ENCODE results near the gene OR1L8.
"Not testable (repeated sequence)": the region's sequence is repeated elsewhere in the genome, so short reads cannot be mapped to it uniquely, and the experiment has no call there.

Gene OR1L8, protein sequence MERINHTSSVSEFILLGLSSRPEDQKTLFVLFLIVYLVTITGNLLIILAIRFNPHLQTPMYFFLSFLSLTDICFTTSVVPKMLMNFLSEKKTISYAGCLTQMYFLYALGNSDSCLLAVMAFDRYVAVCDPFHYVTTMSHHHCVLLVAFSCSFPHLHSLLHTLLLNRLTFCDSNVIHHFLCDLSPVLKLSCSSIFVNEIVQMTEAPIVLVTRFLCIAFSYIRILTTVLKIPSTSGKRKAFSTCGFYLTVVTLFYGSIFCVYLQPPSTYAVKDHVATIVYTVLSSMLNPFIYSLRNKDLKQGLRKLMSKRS

GRCh38 chr9:122583284-122583683 is at the start of gene OR1L8:
OR1L8 (minus strand) TSS chr9:122583384; CDS start chr9:122568477, 14,907 bp downstream.
- H3K4me1 Mint-ChIP-seq (ENCODE audit: low read depth); H3K9me3 Mint-ChIP-seq; H3K4me3 Mint-ChIP-seq; H3K27me3 Mint-ChIP-seq (ENCODE audit: low read depth); H3K27ac Mint-ChIP-seq; H3K36me3 Mint-ChIP-seq (ENCODE audit: low read depth): not testable (repeated sequence)

- Mint-ChIP-seq H3K9me3 (no peaks in the 10 kb centered on the region), H3K4me3 (no peak overlapping the region), H3K27me3 (ENCODE audit: low read depth) (no peaks in the 10 kb centered on the region), H3K4me1 (ENCODE audit: low read depth) (no peaks in the 10 kb centered on the region), H3K27ac (no peak overlapping the region), H3K36me3 (ENCODE audit: low read depth) (no peaks in the 10 kb centered on the region)
Measured at GRCh38 chr9:122619996-122620395, 36.8 kb upstream of the OR1L8 start.

GRCh38 chr9:122614362-122614761 is 31.2 kb upstream of the OR1L8 start, which contains the start of gene OR1Q1:
OR1Q1 (plus strand) TSS chr9:122614738; CDS start chr9:122614738, 0 bp downstream.
- H3K4me3 Mint-ChIP-seq, result no peak within 1 kb of the TSS

GRCh38 chr9:122609804-122610203 is 26.6 kb upstream of the OR1L8 start:
- Mint-ChIP-seq H3K27ac (no peak overlapping the region), H3K27me3 (ENCODE audit: low read depth) (no peaks in the 10 kb centered on the region), H3K9me3 (no peaks in the 10 kb centered on the region), H3K4me3 (no peak overlapping the region), H3K4me1 (ENCODE audit: low read depth) (no peaks in the 10 kb centered on the region), H3K36me3 (ENCODE audit: low read depth) (no peaks in the 10 kb centered on the region)

More at GRCh38 chr9:122614362-122614761, 31.2 kb upstream of the OR1L8 start, which contains the start of gene OR1Q1:
- H3K9me3 Mint-ChIP-seq, result no peaks in the 10 kb centered on the region
- no peaks in the 10 kb centered on the region for H3K27me3 Mint-ChIP-seq (ENCODE audit: low read depth)
- H3K27ac Mint-ChIP-seq, result no peak within 1 kb of the TSS
- H3K36me3 Mint-ChIP-seq (ENCODE audit: low read depth), result no peaks in the 10 kb centered on the region
- H3K4me1 Mint-ChIP-seq (ENCODE audit: low read depth), result no peaks in the 10 kb centered on the region

GRCh38 chr9:122606587-122606986 is 23.4 kb upstream of the OR1L8 start:
- Mint-ChIP-seq H3K27ac (no peak overlapping the region), H3K36me3 (ENCODE audit: low read depth) (no peaks in the 10 kb centered on the region), H3K4me3 (no peak overlapping the region), H3K4me1 (ENCODE audit: low read depth) (no peaks in the 10 kb centered on the region), H3K9me3 (no peaks in the 10 kb centered on the region), H3K27me3 (ENCODE audit: low read depth) (no peaks in the 10 kb centered on the region)

DNA sequence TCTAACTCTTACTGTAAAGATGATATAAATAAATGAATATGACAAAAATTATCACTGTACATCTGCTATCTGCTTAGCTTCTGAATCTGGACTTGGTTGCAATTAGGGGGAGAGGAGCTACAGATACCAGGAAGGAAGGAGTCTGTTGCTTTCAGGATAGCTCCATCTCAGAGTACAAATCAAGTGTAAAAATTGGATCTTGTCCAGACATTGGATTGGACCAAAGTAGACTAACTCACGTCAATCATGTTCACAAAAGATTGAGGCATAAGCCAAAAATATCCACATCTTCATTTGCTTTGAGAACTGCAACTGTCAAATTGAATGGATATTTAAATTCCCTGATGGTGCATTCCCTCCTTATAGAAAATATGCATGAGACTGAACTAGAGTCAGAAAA is 22.5 kb upstream of the OR1L8 start:
- Mint-ChIP-seq H3K4me3 (no peak overlapping the region), H3K36me3 (ENCODE audit: low read depth) (no peaks in the 10 kb centered on the region), H3K27ac (no peak overlapping the region), H3K9me3 (peaks cover 7% of the 10 kb centered on the region), H3K4me1 (ENCODE audit: low read depth) (no peaks in the 10 kb centered on the region), H3K27me3 (ENCODE audit: low read depth) (no peaks in the 10 kb centered on the region)

- no peak overlapping the region for H3K4me3 Mint-ChIP-seq
- no peaks in the 10 kb centered on the region for H3K9me3 Mint-ChIP-seq
- H3K27me3 Mint-ChIP-seq (ENCODE audit: low read depth), result peaks cover 6% of the 10 kb centered on the region
- H3K36me3 Mint-ChIP-seq (ENCODE audit: low read depth), result no peaks in the 10 kb centered on the region
- no peaks in the 10 kb centered on the region for H3K4me1 Mint-ChIP-seq (ENCODE audit: low read depth)
- no peak overlapping the region for H3K27ac Mint-ChIP-seq
Measured at GRCh38 chr9:122580360-122580759, 2.8 kb downstream of the OR1L8 start.

DNA sequence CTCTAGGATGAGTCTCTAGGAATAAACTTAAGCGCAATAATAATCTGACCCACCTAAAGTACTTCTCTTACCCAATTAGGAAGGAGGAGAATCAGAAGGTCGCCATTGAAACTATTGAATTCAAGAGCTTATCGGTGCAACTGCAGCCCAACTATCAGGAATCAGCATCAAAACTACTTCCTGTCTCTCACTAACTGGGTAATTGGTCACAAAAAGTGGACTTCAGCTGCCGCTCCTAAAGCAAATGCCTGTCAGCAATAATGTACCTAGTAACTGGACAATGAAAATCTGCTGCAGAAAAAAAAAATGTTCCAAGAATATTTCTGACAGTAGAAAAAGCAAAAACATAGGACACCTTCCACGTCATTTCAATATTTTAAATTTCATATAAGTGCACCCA is 3.3 kb downstream of the OR1L8 start:
- H3K27me3 Mint-ChIP-seq (ENCODE audit: low read depth), result peaks cover 3% of the 10 kb centered on the region
- no peak overlapping the region for H3K27ac Mint-ChIP-seq
- H3K4me3 Mint-ChIP-seq, result no peak overlapping the region
- no peaks in the 10 kb centered on the region for H3K9me3 Mint-ChIP-seq
- no peaks in the 10 kb centered on the region for H3K4me1 Mint-ChIP-seq (ENCODE audit: low read depth)
- H3K36me3 Mint-ChIP-seq (ENCODE audit: low read depth), result no peaks in the 10 kb centered on the region

DNA sequence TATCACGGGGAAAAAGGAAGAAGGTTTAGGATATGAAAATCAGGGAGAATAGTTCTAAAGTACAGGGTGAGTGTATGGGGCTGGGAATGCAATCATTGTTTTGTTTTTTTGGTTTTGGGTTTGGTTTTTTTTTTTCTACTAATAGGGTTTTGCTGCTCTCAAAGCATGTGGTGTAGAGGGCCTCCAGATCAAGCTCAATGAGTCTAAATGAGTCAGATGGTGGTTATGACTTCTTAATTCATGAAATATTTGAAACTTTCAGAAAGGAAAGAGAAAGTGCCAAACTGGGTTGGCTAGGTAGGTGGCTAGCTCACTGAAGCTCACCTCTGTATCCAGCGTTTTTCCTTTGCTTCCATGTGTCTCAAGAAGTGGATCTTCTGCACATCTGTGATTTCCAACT is 10.7 kb downstream of the OR1L8 start:
- Mint-ChIP-seq H3K27me3 (ENCODE audit: low read depth) (no peaks in the 10 kb centered on the region), H3K4me3 (no peak overlapping the region), H3K9me3 (no peaks in the 10 kb centered on the region), H3K4me1 (ENCODE audit: low read depth) (no peaks in the 10 kb centered on the region), H3K27ac (no peak overlapping the region), H3K36me3 (ENCODE audit: low read depth) (no peaks in the 10 kb centered on the region)

DNA sequence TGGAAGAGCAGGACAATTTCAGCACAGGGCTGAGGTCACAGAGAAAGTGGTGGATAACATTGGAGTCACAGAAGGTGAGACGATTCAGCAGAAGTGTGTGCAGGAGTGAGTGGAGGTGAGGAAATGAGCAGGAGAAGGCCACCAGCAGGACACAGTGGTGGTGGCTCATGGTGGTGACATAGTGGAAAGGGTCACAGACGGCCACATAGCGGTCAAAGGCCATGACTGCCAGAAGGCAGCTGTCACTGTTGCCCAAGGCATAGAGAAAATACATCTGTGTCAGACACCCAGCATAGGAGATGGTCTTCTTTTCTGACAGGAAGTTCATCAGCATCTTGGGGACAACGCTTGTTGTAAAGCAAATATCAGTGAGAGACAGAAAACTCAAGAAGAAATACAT is 15.3 kb downstream of the OR1L8 start:
- peaks cover 2% of the 10 kb centered on the region for H3K4me1 Mint-ChIP-seq (ENCODE audit: low read depth)
- H3K27me3 Mint-ChIP-seq (ENCODE audit: low read depth), result no peaks in the 10 kb centered on the region
- H3K27ac Mint-ChIP-seq, result no peak overlapping the region
- H3K9me3 Mint-ChIP-seq, result peaks cover 8% of the 10 kb centered on the region
- no peaks in the 10 kb centered on the region for H3K36me3 Mint-ChIP-seq (ENCODE audit: low read depth)
- H3K4me3 Mint-ChIP-seq, result no peak overlapping the region

GRCh38 chr9:122562134-122562760 is 20.9 kb downstream of the OR1L8 start:
- Mint-ChIP-seq H3K9me3 (peaks cover 24% of the 10 kb centered on the region), H3K4me3 (no peak overlapping the region), H3K27ac (no peak overlapping the region), H3K36me3 (ENCODE audit: low read depth) (no peaks in the 10 kb centered on the region), H3K27me3 (ENCODE audit: low read depth) (peaks cover 8% of the 10 kb centered on the region), H3K4me1 (ENCODE audit: low read depth) (peaks cover 8% of the 10 kb centered on the region)

- peaks cover 8% of the 10 kb centered on the region for H3K4me1 Mint-ChIP-seq (ENCODE audit: low read depth)
- H3K27ac Mint-ChIP-seq, result no peak overlapping the region
- H3K9me3 Mint-ChIP-seq, result peaks cover 24% of the 10 kb centered on the region
- no peak overlapping the region for H3K4me3 Mint-ChIP-seq
- H3K27me3 Mint-ChIP-seq (ENCODE audit: low read depth), result peaks cover 8% of the 10 kb centered on the region
- H3K36me3 Mint-ChIP-seq (ENCODE audit: low read depth), result no peaks in the 10 kb centered on the region
Measured at GRCh38 chr9:122561446-122561845, 21.7 kb downstream of the OR1L8 start.

DNA sequence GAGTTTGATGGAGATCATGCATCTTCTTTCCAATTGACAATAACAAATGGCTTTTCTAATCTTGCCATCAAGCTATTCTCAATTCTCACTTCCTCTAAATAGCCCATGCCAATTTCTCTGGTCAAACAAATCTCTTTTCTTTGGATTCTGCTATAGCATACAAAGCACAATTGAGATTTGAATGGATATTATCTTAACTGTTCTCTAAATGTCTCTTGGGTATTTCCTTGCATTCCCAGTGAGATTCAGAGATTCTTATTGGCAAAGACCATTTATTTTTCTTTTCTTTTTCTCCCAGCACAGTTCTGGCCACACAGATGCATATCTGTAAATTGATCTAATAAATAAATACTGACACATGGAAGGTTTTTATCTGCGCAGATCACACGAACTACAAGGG is 30.4 kb downstream of the OR1L8 start, which contains the start of gene OR1N2:
OR1N2 (plus strand) TSS at position 301 of the 400 bp plus-strand sequence. CDS start 100 bp downstream, outside the sequence.
- Mint-ChIP-seq H3K36me3 (ENCODE audit: low read depth) (no peaks in the 10 kb centered on the region), H3K4me1 (ENCODE audit: low read depth) (no peaks in the 10 kb centered on the region), H3K4me3 (no peak within 1 kb of the TSS), H3K27me3 (ENCODE audit: low read depth) (peaks cover 11% of the 10 kb centered on the region), H3K27ac (no peak within 1 kb of the TSS), H3K9me3 (no peaks in the 10 kb centered on the region)

DNA sequence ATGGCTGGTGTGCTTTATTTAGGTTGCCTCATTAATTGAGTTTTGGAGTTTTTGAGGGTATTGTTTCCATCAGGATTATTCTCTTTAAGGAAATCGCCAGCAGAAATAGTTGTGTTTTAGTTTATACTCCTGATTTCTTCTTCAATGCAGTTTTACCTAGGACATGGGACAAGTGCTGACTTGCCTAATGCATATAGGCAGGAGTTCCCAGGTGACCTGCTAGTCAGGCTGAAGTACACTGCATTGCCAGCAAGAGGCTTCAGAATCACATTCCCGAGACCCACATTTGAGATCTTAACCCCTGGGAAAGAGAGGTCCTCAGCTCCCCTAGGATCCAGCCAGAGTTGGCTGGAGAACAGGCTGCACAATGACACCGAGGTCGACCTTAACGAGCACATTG is 31.8 kb downstream of the OR1L8 start:
- Mint-ChIP-seq H3K36me3 (ENCODE audit: low read depth) (no peaks in the 10 kb centered on the region), H3K4me1 (ENCODE audit: low read depth) (no peaks in the 10 kb centered on the region), H3K27me3 (ENCODE audit: low read depth) (peaks cover 15% of the 10 kb centered on the region), H3K9me3 (no peaks in the 10 kb centered on the region), H3K4me3 (no peak overlapping the region), H3K27ac (no peak overlapping the region)

DNA sequence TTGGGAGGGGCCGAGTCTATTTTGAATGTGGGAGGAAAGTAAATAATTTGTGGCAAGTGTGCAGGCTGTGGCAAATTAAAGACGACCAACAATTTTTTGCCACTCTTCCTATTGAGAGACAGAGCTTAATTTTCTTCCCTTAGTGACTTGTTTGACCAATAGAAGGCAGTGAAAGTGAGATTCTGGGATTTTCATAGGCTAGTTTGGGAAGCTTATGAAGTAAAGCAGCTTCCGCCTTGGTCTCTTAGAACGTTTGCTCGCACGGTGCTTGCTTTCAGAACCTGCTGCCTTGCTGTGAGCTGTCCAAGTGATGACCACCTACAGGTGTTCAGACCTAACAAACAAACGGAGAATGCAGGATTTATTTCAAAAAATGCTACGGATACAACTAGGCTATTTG is 37.0 kb downstream of the OR1L8 start:
- Mint-ChIP-seq H3K27me3 (ENCODE audit: low read depth) (peaks cover 3% of the 10 kb centered on the region), H3K4me3 (no peak overlapping the region), H3K9me3 (no peaks in the 10 kb centered on the region), H3K36me3 (ENCODE audit: low read depth) (no peaks in the 10 kb centered on the region), H3K4me1 (ENCODE audit: low read depth) (no peaks in the 10 kb centered on the region), H3K27ac (no peak overlapping the region)

Data from T-helper 1 cell treated with Interleukin-12 subunit alpha and Interleukin-12 subunit beta and Interleukin-4 antibody, amounts not matched to agents 30 μg/mL and 1 μg/mL, for 36 hours (primary cell).